NT2/D1 (cell line): Measurements from ENCODE around the gene PTPRN2.

Experiments used
- YY1 ChIP-seq: IDR thresholded peaks from 2 replicates; pipeline ENCODE4 v1.6.1; 2011; ENCODE audit not compliant: insufficient read length, insufficient read depth
- ZNF274 ChIP-seq: IDR thresholded peaks from 2 replicates; pipeline ENCODE4 v1.6.1; 2011; ENCODE audit warnings: mild to moderate bottlenecking, low read depth, low read length

- TF ChIP-seq ZNF274 (no peak), YY1 (no peak)
Observed at GRCh38 chr7:158620418-158620817, 32.8 kb upstream of the PTPRN2 start.
